Activated CD4-positive, alpha-beta T cell treated with anti-CD3 and anti-CD28 coated beads for 4 hours (primary cell): ENCODE data around the gene PYDC2.
"Not testable (repeated sequence)": the region's sequence is repeated elsewhere in the genome, so short reads cannot be mapped to it uniquely, and the experiment has no call there.

Source experiments
- DNase-seq, 2 donors: peaks; one replicate each; pipeline ENCODE4 v3.0.0-alpha.2; 2020

PYDC2 gene

DNA sequence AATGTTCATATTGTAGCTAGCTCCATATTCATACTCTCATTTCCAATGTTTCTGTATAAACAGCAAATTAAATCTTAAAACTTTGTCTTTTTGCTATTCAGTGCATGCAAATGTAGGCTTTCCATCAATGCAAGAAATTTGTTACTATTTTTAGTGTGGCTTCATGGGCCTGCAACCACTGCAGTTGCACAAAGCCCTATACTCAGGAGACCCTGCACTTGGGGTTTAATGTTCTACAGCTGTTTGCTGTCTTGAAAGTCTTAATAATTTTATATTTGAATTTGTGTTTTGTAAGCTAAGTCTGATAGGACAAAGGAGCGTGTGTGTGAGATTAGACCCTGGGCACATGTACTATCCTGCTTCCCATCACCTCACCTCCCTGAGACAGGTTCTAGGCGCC, 9.6 kb downstream of the PYDC2 start:
- no peak for DNase-seq

DNA sequence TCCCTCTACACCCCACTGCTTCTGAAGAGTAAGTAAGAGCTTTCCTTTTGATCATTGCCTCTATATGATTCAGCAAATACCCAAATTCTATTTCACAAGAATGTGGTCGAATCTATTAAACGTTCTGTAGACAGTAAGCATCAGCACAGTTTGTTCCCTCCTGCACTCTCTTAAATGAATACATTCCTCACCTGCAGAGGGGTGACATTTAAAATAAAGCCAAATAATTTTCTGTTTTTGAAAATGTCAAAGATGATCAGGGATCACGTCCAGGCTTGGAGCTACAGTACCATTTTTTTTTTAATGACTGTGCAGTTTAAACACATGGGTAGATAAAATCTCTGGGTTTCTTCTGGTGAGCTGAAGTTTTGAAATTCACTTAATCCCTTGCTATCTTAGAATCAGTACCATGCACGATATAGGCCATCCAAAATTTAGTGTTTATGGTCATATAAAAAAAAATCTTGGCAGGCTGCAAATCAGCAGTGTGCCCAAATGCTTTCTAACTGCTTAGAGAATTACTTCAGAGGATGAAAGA, 12.8 kb downstream of the PYDC2 start:
- no peak for DNase-seq

DNA sequence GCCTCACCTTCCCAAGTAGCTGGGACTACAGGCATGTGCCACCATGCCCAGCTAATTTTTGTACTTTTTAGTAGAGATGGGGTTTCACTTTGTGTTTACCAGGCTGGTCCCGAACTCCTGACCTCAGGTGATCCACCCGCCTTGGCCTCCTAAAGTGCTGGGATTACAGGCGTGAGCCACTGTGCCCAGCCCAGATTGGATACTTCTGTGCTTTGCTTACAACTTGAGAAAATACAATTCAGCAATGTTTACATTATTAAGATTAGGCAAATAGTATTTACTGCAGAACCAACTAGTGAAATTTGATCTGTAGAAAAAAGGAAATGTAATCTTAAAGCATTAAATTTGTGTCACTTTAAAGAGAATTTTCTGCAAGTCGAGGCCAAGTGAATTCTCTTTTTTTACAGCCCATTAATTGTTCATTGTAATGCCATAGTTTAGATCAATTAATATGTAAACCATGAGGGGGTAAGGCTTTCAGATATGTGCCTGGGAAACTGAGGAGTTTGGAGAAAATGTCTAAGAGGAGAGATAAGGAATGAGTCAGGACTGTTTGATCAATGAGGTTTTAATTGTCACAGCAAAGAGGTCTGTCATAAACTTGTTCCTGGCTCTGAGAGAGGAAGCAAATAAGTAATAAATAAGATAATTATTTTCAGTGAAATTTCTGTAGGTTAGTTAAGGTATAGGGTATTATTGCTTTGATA, 15.3 kb downstream of the PYDC2 start:
- no peak for DNase-seq

DNA sequence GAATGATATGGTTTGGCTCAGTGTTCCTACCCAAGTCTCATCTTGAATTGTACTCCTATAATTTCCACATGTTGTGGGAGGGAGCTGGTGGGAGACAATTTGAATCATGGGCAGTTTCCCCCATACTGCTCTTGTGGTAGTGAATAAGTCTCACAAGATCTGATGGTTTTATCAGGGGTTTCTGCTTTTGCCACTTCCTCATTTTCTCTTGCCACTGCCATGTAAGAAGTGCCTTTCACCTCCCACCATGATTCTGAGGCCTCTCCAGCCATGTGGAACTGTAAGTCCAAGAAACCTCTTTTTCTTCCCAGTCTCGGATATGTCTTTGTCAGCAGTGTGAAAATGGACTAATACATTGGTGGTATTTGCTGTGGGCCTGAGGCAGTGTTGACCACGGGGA, 23.0 kb downstream of the PYDC2 start:
- DNase-seq, result not testable (repeated sequence)

DNA sequence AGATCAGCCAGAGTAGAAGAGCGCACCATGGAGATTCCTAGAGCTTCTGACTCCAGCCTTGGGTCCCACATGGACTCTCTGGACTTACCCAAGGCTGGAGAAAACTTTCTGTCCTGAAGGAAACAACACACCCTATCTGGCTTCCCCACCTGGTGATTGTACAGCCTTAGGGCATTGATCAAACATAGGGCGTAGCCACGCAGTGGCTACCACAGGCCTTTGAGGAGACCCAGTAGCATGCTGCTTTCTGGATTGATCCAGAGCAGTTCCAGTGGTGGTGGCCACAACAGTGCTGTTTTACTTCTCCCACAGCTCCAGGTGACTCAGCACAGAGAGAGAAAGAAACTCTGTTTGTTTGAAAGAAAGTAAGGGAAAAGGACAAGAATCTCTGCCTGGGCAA, 23.5 kb downstream of the PYDC2 start:
- DNase-seq, result no peak

DNA sequence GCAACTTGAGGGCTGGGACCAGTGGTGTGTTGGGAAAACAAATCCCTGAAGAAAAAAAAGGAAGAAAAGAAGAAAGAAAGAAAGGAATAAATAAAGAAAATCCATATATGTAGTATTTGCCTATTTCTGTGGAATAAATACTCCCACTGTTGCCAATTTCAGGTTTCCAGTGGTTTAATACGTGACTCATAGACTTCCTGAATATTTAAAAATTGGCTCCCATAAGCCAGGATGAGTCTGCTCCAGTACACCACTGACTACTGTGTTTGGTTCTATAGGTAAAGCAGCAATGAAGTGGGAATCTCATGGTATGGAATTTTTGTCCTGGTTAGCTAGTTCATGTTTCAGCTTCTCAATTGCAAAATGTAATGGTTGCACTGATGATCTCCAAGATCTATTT, 31.6 kb downstream of the PYDC2 start:
- DNase-seq, result no peak

DNA sequence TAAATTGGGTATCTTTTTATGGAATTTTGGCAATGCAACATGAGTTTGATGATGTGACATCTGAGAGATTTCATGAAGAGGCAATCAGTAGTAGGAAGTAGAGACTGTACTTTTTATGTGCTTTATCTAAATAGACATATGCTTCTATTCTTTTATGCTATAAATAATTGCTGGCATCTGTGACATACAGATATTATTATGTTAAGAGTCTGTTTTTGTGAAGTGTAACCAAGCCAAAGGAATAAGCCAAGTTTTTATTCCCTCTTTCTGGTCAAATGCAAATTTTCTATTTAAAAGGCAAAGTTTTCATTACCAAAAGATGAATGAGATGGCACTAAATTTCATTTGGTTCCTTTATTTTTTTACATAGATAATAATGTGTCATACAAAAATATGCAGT, 32.4 kb downstream of the PYDC2 start:
- no peak for DNase-seq

DNA sequence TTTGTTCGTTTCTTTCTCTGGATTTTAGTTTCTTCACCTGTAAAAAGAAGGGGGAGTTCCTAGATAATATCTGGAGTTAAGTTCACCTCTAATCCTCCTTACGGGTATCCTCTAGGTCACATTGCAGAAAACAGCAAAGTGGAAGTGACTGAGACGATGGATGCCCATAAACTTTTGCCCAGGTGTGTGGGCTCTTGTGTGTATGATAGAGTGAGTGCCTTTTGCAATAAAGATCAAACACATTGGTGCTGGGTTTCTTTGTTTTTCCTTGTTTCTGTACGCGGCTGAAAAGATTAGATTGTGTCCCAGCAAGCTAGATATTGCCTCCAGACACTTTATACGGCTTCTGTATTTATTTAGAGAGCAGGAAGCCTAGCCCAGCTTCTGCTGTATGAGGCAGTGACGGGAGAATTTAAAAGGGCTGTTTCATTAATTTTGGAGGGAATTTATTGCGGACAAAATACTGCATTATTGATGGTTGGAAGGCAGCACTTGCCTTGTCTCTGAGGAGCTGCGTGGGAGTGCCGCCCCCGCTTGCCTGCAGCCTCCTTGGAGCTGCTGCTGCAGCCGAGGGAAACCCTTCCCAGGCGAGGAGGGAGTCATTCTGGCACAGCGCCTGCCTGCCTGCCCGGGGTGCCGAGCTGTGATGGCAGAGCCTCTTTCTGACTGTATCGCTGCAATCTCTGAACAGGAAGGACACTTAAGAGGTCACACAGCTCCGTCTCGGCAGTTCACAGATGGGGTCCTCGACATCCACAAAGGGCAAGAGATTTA, 38.5 kb downstream of the PYDC2 start:
- DNase-seq, result no peak

DNA sequence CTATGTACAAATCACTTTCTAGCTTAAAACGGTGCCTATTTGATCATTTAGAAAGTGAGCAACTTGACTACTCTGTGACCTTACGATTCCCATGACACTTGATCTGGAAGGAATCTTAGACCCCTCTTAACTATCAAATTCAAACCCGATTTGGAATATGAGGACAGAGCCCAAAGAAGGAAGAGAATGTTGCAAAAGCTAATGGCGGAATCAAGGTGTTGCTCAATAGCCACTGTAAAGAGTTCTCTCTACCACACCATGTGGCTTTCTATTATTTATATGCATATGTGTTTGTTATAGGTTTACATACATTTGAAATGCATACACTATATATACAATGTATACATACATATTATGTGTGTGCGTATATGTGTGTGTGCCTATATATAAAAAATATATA, 39.9 kb downstream of the PYDC2 start:
- no peak for DNase-seq

DNA sequence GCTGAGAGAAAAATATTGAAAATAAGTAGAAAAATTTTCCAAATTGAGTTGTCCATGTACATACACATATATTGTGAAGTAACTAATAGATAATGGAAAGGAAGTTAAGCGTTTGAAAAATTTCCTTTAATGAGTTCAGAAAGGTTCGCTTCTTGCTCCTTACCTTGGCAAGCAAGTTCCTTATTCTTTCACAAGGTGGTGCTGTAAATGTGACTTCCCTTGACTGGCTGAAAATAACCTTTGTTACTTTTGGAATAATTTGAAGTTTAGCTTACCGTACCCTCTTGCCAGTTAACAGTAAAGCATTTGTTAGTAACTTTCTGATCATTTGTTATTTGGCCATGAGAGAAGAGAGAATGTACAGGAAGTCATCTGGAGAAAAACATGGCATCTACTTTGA, 41.6 kb downstream of the PYDC2 start:
- DNase-seq, result no peak

DNA sequence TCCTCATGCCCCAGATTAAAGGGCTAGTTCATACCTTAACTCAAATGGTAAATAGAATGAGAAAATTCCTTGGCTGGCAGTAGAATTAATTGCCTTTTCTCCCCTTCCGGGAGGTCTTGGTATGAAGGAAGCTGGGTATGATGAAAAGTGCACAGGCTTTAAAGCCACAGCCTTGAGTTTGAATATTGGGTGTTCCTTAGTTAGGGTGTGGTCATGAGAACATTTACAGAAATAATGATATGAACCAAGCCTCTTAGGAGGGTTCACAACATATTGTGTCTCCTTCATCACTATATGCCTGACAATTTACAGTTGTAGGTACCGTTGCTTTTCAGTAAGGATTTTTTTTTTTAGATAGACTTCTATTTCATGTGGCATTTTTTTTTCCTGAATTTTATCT, 48.1 kb downstream of the PYDC2 start:
- DNase-seq, result no peak
